IPS-NIHi7 (cell line): Measurements from ENCODE around the gene SBF2.

Experiments
- DNase-seq: peaks from one replicate; pipeline ENCODE4 v3.0.0; 2012; ENCODE audit warnings: mixed read lengths; ENCODE audit errors: extremely low spot score

Gene SBF2

DNA sequence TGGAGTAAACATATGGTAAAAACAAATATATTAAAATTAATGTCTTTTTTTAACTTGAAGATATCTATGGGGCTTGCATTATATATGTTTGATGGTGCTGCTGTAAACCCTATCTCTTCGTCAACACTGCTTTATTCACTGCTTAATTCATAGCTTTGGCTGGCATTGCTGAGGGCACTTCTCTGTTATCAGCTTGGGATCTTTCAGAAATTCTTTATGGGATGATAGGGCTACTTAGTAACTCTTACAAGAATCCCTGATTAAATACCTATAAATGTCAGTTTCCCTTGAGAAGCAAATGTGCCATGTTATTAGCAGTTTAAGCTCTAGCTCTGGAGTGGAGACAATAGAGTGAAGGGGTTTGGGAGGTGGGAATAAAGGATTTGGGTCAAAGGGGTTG, 517.8 kb downstream of the SBF2 start:
- DNase-seq, result no peak

DNA sequence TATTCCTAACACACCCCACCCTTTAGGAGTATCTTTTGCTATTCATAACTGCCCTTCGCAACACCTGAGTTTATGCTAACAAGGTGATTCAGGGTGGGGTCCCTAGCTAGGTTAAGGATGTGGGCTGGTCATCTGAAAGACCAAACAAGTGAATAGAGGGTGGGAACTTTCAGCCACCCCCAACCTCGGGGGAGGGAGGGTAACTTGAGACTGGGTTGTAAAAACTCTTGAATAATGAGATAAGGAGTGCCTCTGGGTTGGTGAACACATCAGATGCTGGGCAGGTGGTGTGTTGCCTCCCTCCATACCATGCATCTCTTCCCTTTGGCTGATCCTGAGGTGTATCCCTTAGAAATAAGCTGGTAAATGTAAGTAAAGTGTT, 518.6 kb downstream of the SBF2 start:
- DNase-seq, result peak; percentile 69

DNA sequence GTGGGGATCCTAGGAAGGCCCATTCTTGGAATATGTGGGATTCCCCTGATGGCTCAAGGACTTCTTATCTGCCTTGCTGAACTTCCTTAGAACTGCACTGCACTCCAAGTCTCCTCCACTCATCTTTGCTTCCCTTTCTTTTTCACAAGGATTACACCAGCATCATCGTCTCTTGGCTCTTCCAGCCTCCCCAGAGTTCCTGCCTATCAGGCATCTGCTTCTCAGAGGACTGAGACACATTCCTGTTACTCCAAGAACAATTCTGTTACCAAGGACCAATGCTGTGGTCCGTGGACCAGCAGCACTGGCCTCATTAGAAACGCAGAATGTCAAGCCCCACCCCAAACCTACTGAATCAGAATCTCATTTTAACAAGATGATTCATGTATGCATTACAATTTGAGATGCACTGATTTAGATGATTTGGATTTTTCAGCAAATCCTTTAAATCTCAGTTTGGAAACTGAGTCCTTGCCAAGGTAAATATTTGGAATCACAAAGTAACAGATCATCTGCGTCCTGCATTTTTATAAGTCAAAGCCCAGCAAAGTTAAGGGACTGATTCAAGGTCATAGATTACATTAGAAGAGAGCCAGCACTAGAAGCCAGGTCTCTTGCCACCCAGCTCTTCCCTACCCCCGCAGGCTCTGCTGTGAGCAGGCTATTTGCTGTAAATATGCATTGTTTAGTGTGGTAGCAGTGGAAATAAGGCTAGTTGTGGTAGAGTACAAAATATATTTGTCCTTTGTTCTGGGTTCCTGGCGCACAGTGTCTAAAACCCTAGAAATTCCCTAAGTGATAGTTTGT, 519.2 kb downstream of the SBF2 start:
- no peak for DNase-seq

DNA sequence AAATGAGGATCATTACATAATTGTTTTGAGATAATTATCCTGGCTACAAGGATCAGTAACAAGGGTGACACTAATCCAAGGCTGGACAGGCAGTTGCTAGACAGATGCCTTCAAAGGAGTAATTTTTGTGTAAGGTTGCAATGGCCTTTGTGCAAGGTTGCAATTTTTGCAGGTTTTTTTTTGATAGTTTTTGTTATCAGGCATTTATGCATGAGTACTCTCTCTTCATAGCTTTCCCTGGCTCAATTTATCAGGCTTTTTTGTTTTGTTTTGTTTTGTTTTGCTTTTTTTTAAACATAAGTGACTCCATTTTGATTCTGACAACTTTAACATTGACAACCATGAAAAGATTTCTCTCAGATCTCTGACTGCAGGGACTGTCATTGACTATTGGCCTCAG, 519.9 kb downstream of the SBF2 start:
- DNase-seq, result no peak

DNA sequence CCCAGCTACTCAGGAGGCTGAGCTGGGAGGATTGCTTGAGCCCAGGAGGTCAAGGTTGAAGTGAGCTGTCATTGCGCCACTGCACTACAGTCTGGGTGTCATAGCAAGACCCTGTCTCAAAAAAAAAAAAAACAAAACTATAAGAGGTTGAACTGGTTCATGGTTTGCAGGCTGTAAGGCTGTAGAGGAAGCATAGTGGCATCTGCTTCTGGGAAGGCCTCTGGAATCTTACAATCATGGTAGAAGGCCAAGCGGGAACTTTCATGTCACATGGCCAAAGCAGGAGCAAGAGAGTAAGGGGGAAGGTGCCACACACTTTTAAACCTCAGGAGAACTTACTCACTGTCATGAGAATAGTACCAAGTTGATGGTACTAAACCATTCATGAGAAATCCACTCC, 520.5 kb downstream of the SBF2 start:
- no peak for DNase-seq

DNA sequence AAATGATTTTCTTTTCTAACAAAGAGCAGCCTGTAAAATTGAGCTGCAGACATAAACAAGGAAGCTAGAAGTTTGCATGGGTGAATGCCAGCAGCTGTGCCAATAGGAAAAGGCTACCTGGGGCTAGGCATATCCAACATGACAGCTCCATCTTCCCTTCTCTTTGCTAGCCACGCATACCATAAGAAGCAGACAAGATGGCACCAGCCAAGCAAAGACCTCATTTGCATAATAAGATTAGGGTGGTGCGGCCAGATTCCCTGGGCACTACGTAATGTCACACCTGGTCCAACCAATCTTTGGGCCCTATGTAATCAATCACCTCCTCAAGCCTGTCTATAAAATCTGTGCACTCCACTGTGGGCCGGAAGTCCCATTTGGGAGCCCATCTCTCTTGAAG, 521.8 kb downstream of the SBF2 start:
- no peak for DNase-seq

DNA sequence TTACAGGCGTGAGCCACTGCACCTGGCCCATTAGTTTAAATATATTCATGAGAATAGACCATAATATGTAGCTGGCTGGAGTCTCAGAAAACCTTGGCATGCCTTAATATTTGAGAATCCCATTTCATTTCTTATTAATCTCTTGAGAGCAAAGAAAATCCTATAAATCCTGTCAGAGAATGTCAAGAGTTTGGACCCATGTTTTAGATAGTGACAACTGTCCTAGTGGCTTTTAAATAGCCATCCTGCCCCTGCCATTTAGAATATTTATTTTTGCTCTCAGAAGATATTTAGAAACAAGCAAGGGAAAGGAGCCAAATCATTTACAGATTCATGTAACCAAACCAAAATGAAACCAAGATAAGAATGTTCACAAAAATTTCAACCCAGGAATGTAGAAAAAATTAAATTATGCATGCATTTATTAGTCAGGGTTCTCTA, 522.9 kb downstream of the SBF2 start:
- no peak for DNase-seq

DNA sequence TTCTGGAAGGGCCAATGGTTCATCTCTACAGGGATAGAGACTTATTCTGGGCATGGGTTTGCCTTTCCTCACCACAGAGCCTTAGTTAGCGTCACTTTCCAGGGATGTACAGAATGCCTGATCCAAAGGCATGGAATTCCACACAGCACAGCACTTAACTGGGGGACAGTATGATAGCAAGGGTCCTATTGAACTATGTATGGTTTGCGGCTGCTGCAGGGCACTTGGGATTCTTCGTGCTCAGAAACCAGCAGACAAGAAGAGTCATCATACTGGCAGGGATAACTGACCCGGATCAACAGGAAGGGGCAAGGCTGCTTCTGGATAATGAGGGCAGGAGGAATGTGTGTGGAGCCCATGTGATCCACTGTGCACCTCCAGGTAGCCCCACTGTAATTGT, 524.4 kb downstream of the SBF2 start:
- DNase-seq, result no peak

DNA sequence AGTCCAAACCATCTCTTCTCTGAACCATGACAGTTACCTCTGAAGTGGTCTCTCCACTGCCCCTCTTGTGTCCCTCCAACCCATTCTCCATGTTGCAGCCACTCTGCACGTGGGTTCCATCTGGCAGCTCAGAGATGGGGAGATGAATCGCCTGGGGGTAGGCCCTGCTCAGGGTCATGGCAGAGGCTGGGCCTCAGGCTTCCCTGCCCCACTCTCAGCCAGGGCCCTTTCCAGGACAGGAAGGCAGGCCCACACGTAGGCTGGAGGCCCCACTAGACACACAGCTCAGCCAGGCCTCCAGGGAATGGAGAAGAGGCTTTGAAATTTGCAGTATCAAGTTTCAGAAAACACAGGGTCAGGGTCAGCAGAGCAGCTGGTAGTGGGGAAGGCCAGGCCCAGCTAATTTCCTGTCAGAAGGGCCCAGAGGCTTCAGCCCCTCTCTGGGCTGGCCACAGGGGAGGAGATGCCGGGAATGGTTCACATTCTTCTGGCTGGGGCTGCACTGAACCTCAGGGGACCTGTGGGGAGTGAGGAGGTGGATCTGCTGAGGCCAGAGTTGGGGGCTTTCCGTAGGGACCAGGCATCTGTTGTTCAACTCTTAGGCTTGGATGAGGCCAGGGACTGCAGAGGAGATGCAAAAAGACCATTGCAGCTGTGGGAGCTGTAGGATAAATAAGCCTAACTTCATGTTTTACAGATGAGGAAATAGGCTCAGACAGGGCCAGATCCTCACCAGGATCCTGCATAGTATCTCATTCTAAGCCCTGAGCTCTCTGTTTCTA, 528.5 kb downstream of the SBF2 start:
- DNase-seq, result peak; percentile 76

DNA sequence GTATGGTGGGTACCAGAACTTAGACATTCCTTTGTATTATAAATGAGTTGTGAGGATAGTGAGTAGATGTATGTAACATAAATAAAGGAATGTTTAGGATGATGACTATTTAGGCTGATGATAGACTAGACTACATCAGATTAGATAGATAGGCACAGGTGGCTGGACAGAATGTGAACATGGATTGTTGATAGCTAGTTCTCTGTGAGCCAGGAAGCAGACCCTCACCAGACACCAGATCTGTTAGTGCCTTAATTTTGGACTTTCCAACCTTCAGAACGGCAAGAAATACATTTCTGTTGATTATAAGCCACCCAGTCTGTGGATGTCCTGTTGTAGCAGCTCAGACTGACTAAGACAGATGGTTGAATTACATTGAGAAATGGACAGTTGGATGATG, 530.7 kb downstream of the SBF2 start:
- no peak for DNase-seq

DNA sequence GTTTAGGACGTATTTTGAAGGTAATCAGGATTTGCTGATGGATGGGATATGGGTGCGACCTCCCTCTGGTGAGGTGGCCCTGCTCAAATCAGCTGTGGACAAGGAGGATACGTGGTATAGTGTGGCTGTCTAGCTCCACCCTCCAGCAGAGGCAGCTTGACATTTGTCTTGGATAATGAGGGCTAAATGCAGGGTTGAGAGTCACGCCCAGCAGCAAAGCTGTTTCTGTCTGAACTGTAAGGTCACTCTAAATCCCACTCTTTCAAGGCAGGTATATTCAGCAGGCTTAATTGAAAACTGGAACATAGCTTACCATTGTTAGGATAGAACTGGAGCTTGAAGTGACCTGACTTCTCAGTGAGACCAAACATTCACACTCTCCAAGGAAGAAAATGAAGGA, 531.5 kb downstream of the SBF2 start:
- no peak for DNase-seq

DNA sequence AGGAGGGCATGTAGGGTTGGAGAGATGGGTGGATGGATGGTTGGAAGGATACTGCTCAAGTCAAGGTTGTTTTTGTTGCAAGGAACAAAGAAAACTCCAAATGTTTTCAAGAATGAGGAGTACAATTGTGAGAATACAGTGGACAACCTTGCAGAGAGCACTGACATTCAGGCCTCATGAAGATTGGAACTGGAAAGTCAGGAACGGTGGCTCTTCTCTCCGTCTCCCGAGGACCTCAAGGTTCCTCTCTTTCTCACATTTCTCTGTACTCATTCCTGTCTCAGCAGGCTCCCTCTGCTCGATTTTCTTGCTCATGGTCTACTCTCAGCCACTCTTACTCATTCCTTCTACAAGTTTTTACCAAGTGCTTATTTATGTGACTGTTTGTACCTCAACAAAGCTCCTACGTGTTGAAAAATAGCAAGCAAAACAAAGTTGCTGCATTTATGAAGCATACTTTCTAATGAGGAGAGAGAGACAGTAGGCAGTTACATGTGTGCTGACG, 532.5 kb downstream of the SBF2 start:
- no peak for DNase-seq

DNA sequence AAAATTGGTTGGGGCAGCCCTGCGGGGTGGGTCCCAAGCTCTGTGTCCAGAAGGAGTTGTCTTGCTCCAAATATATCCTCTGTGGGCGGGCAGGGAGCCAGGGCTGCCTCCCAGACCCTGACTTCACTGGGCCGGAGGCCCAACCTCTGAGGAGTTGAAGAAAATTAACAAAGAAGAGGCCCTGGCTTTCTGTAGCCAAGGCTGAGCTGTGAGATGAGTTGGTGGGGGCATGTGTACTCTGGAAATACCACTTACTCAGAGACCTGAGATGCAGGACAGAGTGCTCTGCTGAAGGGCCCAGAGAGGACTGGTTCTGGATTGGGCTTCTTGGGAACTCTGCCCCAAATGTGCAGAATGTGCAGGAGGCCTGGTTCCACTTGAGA, 533.8 kb downstream of the SBF2 start:
- no peak for DNase-seq

DNA sequence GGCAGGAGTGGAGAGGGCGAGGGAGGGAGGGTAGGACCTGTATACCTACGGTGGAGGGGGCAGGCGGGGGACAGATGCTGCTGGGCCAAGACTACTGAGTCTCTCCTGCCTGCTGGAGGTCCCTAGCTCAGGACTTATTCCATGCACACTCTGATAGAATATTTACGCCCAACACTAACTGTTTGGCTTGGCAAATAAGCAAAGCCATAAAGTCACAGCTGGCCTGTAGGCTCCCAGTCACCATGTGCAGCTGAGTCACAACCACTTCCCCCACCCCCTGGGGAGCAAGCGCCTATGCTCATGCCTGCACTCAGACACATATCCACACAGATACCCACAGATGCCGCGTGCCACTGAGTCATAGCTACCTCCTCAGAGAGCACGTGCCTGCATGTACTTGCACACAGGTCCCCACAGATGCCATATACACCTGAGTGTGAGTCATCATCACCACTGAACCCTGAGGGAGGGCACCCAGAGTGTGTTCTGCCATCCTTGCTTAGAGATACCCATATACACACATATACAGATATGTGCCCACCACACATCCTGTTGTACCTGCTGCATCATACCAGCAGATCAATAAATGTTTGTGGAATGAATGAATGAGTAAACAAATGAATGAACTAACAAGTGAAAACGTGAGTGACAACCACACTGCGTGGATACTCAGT, 534.4 kb downstream of the SBF2 start:
- no peak for DNase-seq

DNA sequence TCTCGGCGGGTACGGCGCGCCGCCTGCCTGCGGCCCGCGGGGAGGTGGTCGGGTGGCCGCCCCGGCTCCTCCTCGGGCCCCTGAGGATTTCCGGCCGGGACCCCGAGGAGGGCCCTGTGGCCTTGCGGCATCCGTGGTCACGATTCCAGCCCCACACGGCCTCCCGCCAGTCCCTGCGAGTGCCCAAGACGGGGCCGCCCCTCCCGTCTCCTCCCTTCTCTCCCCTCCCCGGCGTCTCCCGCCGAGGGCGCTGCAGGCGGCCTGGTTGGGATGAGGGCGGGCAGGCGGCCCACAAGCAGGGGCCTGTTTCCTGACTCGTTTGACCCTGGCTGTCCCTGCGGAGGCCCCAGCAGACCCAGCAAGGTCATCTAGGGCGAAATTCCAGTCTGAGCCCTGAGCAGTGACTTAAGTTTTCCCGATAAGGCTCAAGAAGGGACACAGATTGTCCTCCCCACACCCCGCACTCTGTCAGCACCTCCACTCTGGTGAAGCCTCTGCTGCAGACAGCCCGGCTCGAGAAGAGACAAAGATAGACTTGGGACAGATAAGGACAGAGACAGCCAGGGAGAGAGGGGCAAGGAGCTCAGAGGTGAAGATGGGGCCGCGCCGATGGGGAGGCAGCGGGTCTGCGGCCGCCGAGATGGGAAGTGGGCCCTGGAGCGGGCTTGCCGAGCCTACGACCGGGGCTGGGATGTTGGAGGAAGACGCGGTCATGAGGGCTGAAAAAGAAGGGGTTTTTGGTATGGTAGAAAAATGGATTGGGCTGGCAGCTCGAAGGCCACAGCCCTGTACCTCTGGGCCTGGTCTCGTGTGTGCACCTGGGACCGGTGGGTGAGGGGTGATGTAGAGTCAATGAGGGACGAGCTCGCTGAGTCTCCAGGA, 535.1 kb downstream of the SBF2 start:
- DNase-seq, result peak; percentile 68

DNA sequence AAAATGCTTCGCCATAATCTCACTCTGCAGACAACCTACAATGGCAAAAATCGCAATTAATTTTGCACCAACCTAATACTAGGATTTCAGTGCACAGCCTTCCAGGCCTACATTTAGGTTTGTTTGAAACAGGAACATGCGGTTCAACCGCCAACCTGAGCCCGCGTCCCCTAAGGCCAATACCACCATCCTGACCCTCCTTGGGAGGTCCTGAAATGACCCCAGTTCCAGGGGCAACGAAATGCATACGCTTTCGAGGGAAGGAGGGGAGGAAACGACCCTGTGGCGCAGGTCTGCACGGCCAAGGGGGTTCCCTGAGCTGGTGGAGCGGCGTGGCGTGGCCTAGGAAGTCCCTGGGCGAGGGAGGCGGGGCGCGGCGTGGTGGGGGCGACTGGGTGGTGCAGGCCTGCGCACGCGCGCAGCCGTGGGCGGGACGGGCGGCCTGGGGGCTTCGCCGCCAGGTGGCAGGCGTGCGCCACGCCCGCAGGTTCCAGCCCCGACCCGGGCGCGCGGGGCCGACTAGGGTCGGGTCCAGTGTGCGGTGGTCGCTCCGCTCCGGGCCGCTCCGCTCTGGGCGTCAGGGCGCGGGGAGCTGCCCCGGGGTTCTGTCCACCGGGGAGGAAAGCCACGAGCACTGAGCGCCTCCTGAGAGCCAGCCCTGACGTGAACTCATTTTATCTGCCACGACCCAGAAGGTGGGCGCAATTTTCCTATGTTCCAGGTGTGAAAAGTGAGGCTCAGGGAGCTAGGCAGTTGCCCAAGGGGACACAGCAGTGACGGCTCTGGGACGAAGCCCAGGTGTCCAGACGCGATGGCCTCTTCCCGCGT, 536.0 kb downstream of the SBF2 start:
- peak; percentile 96 for DNase-seq

DNA sequence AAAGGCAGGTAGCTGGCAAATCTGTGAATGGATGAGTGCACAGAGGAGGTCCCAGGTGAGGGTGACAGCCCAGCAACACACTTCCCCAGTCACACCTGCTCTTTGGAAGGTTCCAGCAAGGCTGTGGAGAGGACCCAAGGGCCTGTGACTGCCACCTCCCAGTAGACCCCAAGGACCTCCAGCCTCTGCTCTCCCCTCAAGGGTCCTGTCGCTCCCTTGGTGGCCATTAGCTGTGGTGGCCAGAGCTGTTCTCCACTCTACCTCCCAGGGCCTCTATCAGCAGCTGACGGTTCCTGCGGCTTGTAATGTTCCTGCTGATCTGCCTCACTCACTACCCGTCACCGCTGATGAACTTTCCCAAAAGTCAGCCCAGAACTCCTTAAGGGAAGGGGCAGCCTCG, 537.1 kb downstream of the SBF2 start:
- no peak for DNase-seq

DNA sequence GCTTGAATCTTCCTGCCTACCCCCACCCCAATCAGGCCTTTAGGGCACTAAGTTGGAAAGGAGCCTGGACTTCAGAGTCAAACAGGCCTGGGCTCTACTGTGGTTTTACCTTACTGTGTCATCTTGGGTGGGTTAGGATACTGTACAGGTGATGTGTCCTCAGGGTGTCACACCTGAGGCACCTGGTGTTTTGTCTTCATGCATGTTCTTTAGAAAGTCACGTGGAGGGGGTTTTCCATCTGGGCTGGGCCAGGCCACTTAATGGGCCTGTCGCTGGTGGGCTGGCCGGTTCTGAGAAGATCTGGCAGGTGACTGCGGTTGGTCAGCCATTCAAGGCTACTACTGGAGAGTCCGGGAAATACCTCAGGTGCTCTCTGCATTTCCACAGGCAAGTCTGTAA, 537.6 kb downstream of the SBF2 start:
- DNase-seq, result no peak

DNA sequence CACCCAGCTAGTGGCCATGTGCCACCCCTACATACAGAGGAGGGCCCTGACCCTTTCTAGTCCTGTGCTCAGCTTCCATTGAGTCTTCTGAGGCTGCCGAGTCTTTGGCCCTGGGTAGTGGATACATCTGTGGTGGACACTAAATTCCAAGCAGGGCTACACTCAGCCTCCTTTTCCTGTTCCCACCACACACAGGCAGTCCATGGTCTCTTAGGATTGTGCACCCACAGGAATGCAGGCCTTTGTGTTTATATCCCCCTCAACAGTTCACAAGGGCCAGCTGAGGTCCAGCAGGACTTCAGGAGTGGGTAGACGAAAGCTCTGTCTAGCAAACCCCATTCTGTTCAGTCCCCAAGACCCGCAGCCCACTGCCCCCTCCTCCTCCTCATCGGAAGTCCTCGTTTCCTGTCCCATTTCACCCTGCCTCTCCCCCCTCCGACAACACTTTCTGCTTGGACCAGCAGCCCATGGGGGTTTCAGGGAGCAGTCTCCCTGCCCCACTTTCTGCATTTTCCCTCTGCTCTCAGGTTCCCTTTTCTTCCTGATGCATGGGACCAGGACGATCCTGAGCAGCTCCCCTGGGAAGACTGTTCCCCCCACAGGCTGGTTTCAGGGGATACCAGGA, 538.3 kb downstream of the SBF2 start:
- DNase-seq, result no peak

DNA sequence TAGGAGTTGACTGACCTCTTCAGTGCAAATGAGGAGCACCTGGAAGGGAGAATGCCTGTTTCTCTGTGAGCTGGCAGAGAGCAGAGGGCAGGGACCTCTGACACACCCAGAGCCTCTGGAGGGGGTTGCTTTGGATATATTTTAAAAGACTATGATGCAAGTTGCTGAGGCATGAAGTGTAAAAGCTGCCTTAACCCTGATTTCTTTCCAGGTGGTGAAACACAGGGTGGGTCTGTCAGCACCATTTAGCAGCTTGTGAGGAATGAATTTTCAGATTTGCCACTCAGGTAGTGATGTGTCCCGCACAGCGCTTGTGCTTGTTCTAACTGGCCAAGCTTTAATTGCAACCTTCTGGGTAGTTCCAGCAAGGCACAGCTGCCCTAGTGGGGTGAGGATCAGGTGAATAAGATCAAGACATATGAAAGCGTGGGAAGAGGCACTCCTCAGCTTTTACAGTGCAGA, 540.0 kb downstream of the SBF2 start:
- no peak for DNase-seq
